Adrenal gland (tissue), 5 donors: ENCODE measurements around the gene GJC2.

Source experiments
- CTCF ChIP-seq, 6 experiments: fragments of 450-650 bp in 4 of 6; fragments of 200-600 bp in 2 of 6; sonication (generic) in 1 of 6; IDR thresholded peaks; 1 replicate in 5 of 6; 2 replicates in 1 of 6; pipeline versions ENCODE4 v1.5.1 to v1.8.0; 2016 to 2021; ENCODE audit warnings: antibody characterized with exemption in 6 of 6, mild to moderate bottlenecking in 2 of 6, moderate library complexity in 1 of 6
- POLR2A ChIP-seq, 2 donors: fragments of 450-650 bp; IDR thresholded peaks; one replicate each; pipeline ENCODE4 v1.6.1; 2017; ENCODE audit warnings: antibody characterized with exemption in 2 of 2, mild to moderate bottlenecking in 2 of 2, moderate library complexity in 1 of 2
- donor health status: DM: no; HTN: no; CAD: no.

GRCh38 chr1:228198977-228199590, 49.4 kb downstream of the GJC2 start:
- no peak for TF ChIP-seq CTCF (IDR thresholded peaks at IDR 0.05)
- no peak for TF ChIP-seq POLR2A (IDR thresholded peaks at IDR 0.05)
